Fibroblast of upper back skin (primary cell): ENCODE measurements around the gene GARIN5A.
A peak's percentile ranks its signal among the peaks of the same experiment; 100 is the strongest.
"Not testable (repeated sequence)": the region's sequence is repeated elsewhere in the genome, so short reads cannot be mapped to it uniquely, and the experiment has no call there.

Source experiments
- DNase-seq: peaks from one replicate; pipeline ENCODE4 v3.0.0-alpha.2; 2013

The GARIN5A gene

GRCh38 chr19:50461066-50461875 lies 15.4 kb downstream of the GARIN5A start:
- DNase-seq: peak; percentile 64

GRCh38 chr19:50460161-50460765 lies 16.4 kb downstream of the GARIN5A start:
- peak; percentile 29 for DNase-seq

- DNase-seq: no peak
Measured at GRCh38 chr19:50459638-50460037, 17.0 kb downstream of the GARIN5A start.

- DNase-seq: no peak
Measured at GRCh38 chr19:50459067-50459456, 17.6 kb downstream of the GARIN5A start.

GRCh38 chr19:50458396-50459066 lies 18.1 kb downstream of the GARIN5A start:
- peak; percentile 31 for DNase-seq

- DNase-seq: no peak
Measured at GRCh38 chr19:50457300-50457699, 19.3 kb downstream of the GARIN5A start.

- DNase-seq: no peak
Measured at GRCh38 chr19:50455992-50456391, 20.7 kb downstream of the GARIN5A start.

- no peak for DNase-seq
Measured at GRCh38 chr19:50453243-50453642, 23.4 kb downstream of the GARIN5A start.

GRCh38 chr19:50451223-50451534 lies 25.5 kb downstream of the GARIN5A start:
- no peak for DNase-seq

- DNase-seq: no peak
Measured at GRCh38 chr19:50450369-50451222, 26.1 kb downstream of the GARIN5A start.

GRCh38 chr19:50449236-50449899 lies 27.3 kb downstream of the GARIN5A start:
- no peak for DNase-seq

- no peak for DNase-seq
Measured at GRCh38 chr19:50447750-50448149, 28.9 kb downstream of the GARIN5A start.

GRCh38 chr19:50447053-50447452 lies 29.6 kb downstream of the GARIN5A start:
- no peak for DNase-seq

GRCh38 chr19:50444059-50444458 lies 32.6 kb downstream of the GARIN5A start:
- no peak for DNase-seq

- not testable (repeated sequence) for DNase-seq
Measured at GRCh38 chr19:50439130-50439529, 37.5 kb downstream of the GARIN5A start.

- no peak for DNase-seq
Measured at GRCh38 chr19:50437862-50438449, 38.7 kb downstream of the GARIN5A start.

GRCh38 chr19:50435627-50436026 lies 41.0 kb downstream of the GARIN5A start:
- no peak for DNase-seq

- DNase-seq: no peak
Measured at GRCh38 chr19:50435221-50435620, 41.4 kb downstream of the GARIN5A start.

- DNase-seq: no peak
Measured at GRCh38 chr19:50434525-50434924, 42.1 kb downstream of the GARIN5A start.

GRCh38 chr19:50433201-50434180 lies 43.2 kb downstream of the GARIN5A start:
- no peak for DNase-seq
